ENCODE data around the gene NBPF12.
"Not testable (repeated sequence)": the region's sequence is repeated elsewhere in the genome, so short reads cannot be mapped to it uniquely, and the experiment has no call there.

Gene NBPF12

DNA sequence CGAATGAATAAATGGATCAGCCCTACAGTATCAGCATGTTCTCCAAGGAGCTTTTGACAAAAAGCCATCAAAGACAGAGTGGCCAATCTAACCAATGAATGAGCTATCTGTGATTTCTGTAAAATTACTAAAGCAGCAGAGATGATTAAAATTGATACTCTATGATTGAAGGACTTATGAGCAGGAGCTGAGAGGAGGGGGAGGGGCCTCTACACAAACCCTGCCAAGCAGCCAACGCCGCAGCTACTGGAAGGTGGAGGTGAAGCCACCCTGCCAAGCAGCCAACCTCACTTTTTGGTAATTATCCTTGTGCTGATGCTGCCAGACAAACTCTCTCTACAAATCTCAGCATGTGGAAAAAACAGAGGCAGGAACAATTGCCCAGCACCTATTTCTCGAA is 88.9 kb downstream of the NBPF12 start:
- H3K27me3 ChIP-seq (replicated peaks; ENCODE audit: control insufficient read depth, insufficient read depth, low read length); H3K36me3 ChIP-seq (ENCODE audit: control insufficient read depth, insufficient read depth, low read length); H3K4me3 ChIP-seq (replicated peaks; ENCODE audit: low read depth, low read length); DNase-seq (ENCODE audit: extremely low read depth, insufficient read length): not testable (repeated sequence)

DNA sequence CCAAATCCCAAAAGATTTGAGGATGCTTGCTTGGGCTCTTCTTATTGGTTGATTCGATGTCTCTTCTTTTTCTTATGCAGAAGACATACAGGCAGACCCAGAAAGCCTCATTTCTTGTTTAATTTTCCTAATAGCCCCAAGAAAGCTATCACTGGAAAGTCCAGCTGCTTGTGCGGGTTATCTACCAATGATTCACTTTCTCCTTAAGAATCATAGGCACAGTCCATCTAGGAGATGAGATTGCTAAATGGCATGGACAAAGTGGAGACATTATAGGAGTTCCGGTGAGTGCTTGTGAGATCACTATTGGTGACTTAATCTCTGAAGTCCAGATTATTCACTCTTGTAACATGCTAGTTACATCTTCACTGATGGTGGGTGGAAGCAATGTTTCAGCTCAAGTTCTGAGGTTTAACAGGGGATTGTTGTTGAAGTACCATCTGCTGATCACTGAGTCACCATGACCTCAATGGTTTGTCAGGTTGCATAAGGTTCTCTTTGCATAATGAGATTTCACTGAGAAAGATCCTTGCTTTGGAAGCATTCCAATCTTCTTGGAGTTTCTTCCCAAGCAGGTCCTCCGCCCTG is 92.0 kb downstream of the NBPF12 start:
- not testable (repeated sequence) for H3K4me3 ChIP-seq (replicated peaks; ENCODE audit: low read depth, low read length); H3K36me3 ChIP-seq (ENCODE audit: control insufficient read depth, insufficient read depth, low read length); DNase-seq (ENCODE audit: extremely low read depth, insufficient read length); H3K27me3 ChIP-seq (replicated peaks; ENCODE audit: control insufficient read depth, insufficient read depth, low read length)

- H3K27me3 ChIP-seq (replicated peaks; ENCODE audit: control insufficient read depth, insufficient read depth, low read length), result no peaks in the 10 kb centered on the region
- no peak overlapping the region for H3K4me3 ChIP-seq (replicated peaks; ENCODE audit: low read depth, low read length)
- DNase-seq (ENCODE audit: extremely low read depth, insufficient read length), result no peak
- TF ChIP-seq, protein P1, sequence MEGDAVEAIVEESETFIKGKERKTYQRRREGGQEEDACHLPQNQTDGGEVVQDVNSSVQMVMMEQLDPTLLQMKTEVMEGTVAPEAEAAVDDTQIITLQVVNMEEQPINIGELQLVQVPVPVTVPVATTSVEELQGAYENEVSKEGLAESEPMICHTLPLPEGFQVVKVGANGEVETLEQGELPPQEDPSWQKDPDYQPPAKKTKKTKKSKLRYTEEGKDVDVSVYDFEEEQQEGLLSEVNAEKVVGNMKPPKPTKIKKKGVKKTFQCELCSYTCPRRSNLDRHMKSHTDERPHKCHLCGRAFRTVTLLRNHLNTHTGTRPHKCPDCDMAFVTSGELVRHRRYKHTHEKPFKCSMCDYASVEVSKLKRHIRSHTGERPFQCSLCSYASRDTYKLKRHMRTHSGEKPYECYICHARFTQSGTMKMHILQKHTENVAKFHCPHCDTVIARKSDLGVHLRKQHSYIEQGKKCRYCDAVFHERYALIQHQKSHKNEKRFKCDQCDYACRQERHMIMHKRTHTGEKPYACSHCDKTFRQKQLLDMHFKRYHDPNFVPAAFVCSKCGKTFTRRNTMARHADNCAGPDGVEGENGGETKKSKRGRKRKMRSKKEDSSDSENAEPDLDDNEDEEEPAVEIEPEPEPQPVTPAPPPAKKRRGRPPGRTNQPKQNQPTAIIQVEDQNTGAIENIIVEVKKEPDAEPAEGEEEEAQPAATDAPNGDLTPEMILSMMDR (IDR thresholded peaks at IDR 0.05; ENCODE audit: insufficient read depth, low read length, poor library complexity, severe bottlenecking), result no peak
- H3K36me3 ChIP-seq (ENCODE audit: control insufficient read depth, insufficient read depth, low read length), result no peaks in the 10 kb centered on the region
These were observed 101.8 kb downstream of the NBPF12 start for GRCh38 chr1:147039916-147040315.

DNA sequence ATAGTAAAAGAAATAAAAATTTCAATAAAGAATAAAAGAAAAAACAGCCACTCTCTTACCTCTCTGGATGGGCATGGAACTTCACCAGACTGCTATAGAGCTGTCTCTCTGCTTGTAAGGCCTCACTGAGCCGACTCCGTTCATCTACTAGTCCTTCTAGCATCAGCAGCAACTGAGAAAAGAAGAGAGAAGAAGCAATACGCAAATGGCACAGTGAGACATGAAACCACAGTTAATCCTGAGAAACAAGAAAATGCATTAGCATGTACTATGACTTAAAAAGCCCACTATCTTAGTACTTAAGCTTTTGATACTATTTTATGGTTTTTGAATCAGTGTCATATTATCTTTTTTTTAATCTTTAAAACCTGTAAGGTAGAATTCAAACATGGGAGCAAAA is 104.8 kb downstream of the NBPF12 start:
- not testable (repeated sequence) for DNase-seq (ENCODE audit: extremely low read depth, insufficient read length); H3K4me3 ChIP-seq (replicated peaks; ENCODE audit: low read depth, low read length); H3K36me3 ChIP-seq (ENCODE audit: control insufficient read depth, insufficient read depth, low read length); H3K27me3 ChIP-seq (replicated peaks; ENCODE audit: control insufficient read depth, insufficient read depth, low read length)

DNA sequence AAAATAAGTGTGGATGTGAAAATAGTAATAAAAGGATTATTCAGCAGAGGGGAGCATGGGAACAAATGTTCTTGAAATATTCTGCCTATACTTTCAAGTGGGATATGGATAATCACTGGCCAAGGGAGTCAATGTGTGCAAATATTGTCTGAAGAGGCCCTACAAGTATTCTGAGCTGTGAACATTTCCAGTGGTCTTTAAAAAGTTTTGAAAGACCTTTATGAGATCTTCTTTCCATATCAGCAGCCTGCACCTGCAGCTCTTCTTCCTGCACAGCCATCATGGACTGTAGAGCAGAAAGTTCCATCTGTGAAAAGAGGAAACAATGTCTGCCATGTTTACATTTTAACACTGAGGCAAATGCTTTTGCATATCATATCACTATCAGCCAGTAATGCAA is 106.4 kb downstream of the NBPF12 start:
- DNase-seq (ENCODE audit: extremely low read depth, insufficient read length); H3K27me3 ChIP-seq (replicated peaks; ENCODE audit: control insufficient read depth, insufficient read depth, low read length); H3K36me3 ChIP-seq (ENCODE audit: control insufficient read depth, insufficient read depth, low read length); H3K4me3 ChIP-seq (replicated peaks; ENCODE audit: low read depth, low read length): not testable (repeated sequence)
